ENCODE data around the gene MKLN1. TPM values are rescaled to one million over a fixed set of nuclear protein-coding genes. Genes with fewer than 3 reads are reported as not detected.

Gene MKLN1
- total and polyA plus RNA-seq, 2 of the 4 experiments (the other 2 are of a cell fraction), result 17.5 to 52.0 TPM

DNA sequence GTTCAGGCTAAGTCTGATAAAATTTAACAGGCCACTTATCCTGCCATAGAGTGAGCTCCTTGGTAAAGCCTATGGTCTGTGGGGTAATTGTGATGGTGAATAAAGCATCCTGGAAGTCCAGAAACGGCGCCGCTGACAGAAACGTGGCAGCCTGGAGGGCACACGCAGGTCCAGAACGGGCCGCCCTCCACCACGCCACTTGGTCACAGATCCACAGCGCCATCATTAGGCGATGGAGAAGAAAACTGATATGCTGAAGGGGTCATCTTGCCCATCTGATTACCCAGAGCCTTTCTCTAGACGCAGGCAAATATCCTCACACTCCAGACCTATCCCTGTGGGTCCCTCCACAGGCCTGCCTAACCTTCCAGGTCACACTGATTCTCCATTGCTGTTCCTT is 190.9 kb downstream of the MKLN1 start:
- Histone ChIP-seq H2BK20ac (ENCODE audit: low read depth, low read length) (no peak overlapping the region), H2BK15ac (ENCODE audit: low read depth, low read length) (no peak overlapping the region), H3K14ac (replicated peaks; ENCODE audit: low read depth, low read length) (no peak overlapping the region), H3K9me1 (ENCODE audit: insufficient read depth, low read length) (no peaks in the 10 kb centered on the region), H3K4me1 (ENCODE audit: control insufficient read depth, insufficient read depth, low read length) (no peaks in the 10 kb centered on the region), H4K91ac (ENCODE audit: insufficient read depth, low read depth, low read length) (no peak overlapping the region), H3K18ac (ENCODE audit: low read depth, low read length) (no peak overlapping the region), H3K36me3 (ENCODE audit: control insufficient read depth, insufficient read depth, low read length) (no peaks in the 10 kb centered on the region), H3K56ac (ENCODE audit: extremely low read depth, insufficient read depth, low read length) (no peak overlapping the region), H3K9me3 (ENCODE audit: control insufficient read depth, insufficient read depth, low read length) (no peaks in the 10 kb centered on the region), H3K4me3 (ENCODE audit: insufficient read depth, low read depth, low read length) (no peak overlapping the region), H2AK9ac (replicated peaks; ENCODE audit: low read depth, low read length, poor library complexity) (no peak overlapping the region), H4K20me1 (ENCODE audit: insufficient read depth, low read length) (no peaks in the 10 kb centered on the region), H3K4me2 (ENCODE audit: low read depth, low read length) (no peak overlapping the region), H3K27me3 (ENCODE audit: control insufficient read depth, insufficient read depth, low read length) (no peaks in the 10 kb centered on the region; the same call in 1 of the 2 replicates), H3K4ac (ENCODE audit: low read depth, low read length) (no peak overlapping the region), H3K79me1 (ENCODE audit: low read depth in 1 of 2, low read length in 2 of 2) (0 out of 4 replicates have a peak, but pooled peaks cover 0 to 11% of the 10 kb centered on the region in 2 experiments), H2AK5ac (ENCODE audit: low read depth, low read length) (no peak overlapping the region), H3K23ac (ENCODE audit: low read depth, low read length) (no peak overlapping the region), H2BK120ac (ENCODE audit: low read depth, low read length) (no peak overlapping the region), H4K5ac (ENCODE audit: low read depth, low read length) (no peak overlapping the region), H2BK5ac (ENCODE audit: low read depth, low read length, poor library complexity, severe bottlenecking) (no peak overlapping the region), H2AFZ (replicated peaks; ENCODE audit: low read length, poor library complexity) (no peak overlapping the region), H3K9ac (ENCODE audit: low read depth, low read length) (no peak overlapping the region), H3K27ac (ENCODE audit: insufficient read depth, low read length) (no peak overlapping the region), H4K8ac (ENCODE audit: low read depth in 2 of 2, low read length in 2 of 2) (no peak overlapping the region)
- no peak for DNase-seq
- WGBS, 2 experiments (ENCODE audit: extremely low coverage in 2 of 2, insufficient read length in 1 of 2), result 91% methylated on average over 9 of the region's 11 CpGs; no CpG with 5 or more reads in 1 of the 2 experiments
- no peak for ATAC-seq (ENCODE audit: low read depth)
- in situ Hi-C loops (cut with MboI; ENCODE audit: low sequenced_read_pairs) (no loop called here), dilution Hi-C loops (cut with HindIII; ENCODE audit: low sequenced_read_pairs, unreplicated experiment) (no loop called here), intact Hi-C loops (cut with micrococcal nuclease) (no loop called here)
- CTCF ChIA-PET, result no interaction called here
- POLR2A ChIA-PET (ENCODE audit: unreplicated experiment), result no interaction called here
- TF ChIP-seq MXI1 (IDR thresholded peaks at IDR 0.05; ENCODE audit: borderline replicate concordance, low read depth, low read length) (no peak), RAD21 (IDR thresholded peaks at IDR 0.05; ENCODE audit: low read length) (no peak), RFX5 (IDR thresholded peaks at IDR 0.05; ENCODE audit: low read depth, low read length) (no peak), MAFK (IDR thresholded peaks at IDR 0.05; ENCODE audit: low read depth, low read length) (no peak), SMC3 (IDR thresholded peaks at IDR 0.05; ENCODE audit: low read depth, low read length) (no peak), POLR2A (IDR thresholded peaks at IDR 0.05; ENCODE audit: low read depth, low read length) (no peak), CEBPB (IDR thresholded peaks at IDR 0.05; ENCODE audit: low read depth, low read length) (no peak), CHD1 (IDR thresholded peaks at IDR 0.05; ENCODE audit: low read depth, low read length) (no peak), USF2 (IDR thresholded peaks at IDR 0.05; ENCODE audit: low read depth, low read length) (no peak), BHLHE40 (IDR thresholded peaks at IDR 0.05; ENCODE audit: low read depth, low read length) (no peak), MAZ (IDR thresholded peaks at IDR 0.05; ENCODE audit: borderline replicate concordance, low read depth, low read length) (no peak), NFE2L2 (IDR thresholded peaks at IDR 0.05; ENCODE audit: low read depth, low read length) (no peak), FOS (IDR thresholded peaks at IDR 0.05; ENCODE audit: low read depth, low read length) (no peak), RCOR1 (IDR thresholded peaks at IDR 0.05; ENCODE audit: insufficient replicate concordance, low read length) (no peak)
- TF ChIP-seq, protein P1, sequence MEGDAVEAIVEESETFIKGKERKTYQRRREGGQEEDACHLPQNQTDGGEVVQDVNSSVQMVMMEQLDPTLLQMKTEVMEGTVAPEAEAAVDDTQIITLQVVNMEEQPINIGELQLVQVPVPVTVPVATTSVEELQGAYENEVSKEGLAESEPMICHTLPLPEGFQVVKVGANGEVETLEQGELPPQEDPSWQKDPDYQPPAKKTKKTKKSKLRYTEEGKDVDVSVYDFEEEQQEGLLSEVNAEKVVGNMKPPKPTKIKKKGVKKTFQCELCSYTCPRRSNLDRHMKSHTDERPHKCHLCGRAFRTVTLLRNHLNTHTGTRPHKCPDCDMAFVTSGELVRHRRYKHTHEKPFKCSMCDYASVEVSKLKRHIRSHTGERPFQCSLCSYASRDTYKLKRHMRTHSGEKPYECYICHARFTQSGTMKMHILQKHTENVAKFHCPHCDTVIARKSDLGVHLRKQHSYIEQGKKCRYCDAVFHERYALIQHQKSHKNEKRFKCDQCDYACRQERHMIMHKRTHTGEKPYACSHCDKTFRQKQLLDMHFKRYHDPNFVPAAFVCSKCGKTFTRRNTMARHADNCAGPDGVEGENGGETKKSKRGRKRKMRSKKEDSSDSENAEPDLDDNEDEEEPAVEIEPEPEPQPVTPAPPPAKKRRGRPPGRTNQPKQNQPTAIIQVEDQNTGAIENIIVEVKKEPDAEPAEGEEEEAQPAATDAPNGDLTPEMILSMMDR (conservative IDR thresholded peaks at IDR 0.05; ENCODE audit: low read depth, low read length), result no peak
- TF ChIP-seq, protein P2, sequence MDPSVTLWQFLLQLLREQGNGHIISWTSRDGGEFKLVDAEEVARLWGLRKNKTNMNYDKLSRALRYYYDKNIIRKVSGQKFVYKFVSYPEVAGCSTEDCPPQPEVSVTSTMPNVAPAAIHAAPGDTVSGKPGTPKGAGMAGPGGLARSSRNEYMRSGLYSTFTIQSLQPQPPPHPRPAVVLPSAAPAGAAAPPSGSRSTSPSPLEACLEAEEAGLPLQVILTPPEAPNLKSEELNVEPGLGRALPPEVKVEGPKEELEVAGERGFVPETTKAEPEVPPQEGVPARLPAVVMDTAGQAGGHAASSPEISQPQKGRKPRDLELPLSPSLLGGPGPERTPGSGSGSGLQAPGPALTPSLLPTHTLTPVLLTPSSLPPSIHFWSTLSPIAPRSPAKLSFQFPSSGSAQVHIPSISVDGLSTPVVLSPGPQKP (IDR thresholded peaks at IDR 0.05; ENCODE audit: borderline replicate concordance, low read depth, low read length), result no peak
- BruUV-seq (replicated peaks), result no TSS peak
